GM12873 (cell line): ENCODE measurements around the gene SMS.

Experiments
- CTCF ChIP-seq: IDR thresholded peaks from 2 replicates; pipeline ENCODE4 v1.5.1; 2012; ENCODE audit warnings: low read depth, mild to moderate bottlenecking, moderate library complexity, low read length, control low read depth; ENCODE audit not compliant: insufficient read depth; ENCODE audit errors: missing control alignments

Gene SMS

GRCh38 chrX:21926527-21927278 is 13.8 kb upstream of the SMS start:
- no peak for TF ChIP-seq CTCF

- TF ChIP-seq CTCF = no peak
These were observed 11.3 kb upstream of the SMS start for GRCh38 chrX:21929209-21929608.

GRCh38 chrX:21930986-21931385 is 9.5 kb upstream of the SMS start:
- TF ChIP-seq CTCF = no peak

- no peak for TF ChIP-seq CTCF
These were observed 8.1 kb upstream of the SMS start for GRCh38 chrX:21932292-21933002.

- no peak for TF ChIP-seq CTCF
These were observed 7.4 kb upstream of the SMS start for GRCh38 chrX:21933077-21933476.

GRCh38 chrX:21934414-21934813 is 6.1 kb upstream of the SMS start:
- no peak for TF ChIP-seq CTCF

GRCh38 chrX:21939906-21940305 is 603 bp upstream of the SMS start:
- no peak for TF ChIP-seq CTCF
